H1 (cell line): ENCODE measurements around the gene TCF7L1. TPM values are rescaled to one million over a fixed set of nuclear protein-coding genes. Genes with fewer than 3 reads are reported as not detected.

Experiments
- RAD21 ChIP-seq, 2 experiments: IDR thresholded peaks in 1 of 2; conservative IDR thresholded peaks in 1 of 2; 2 replicates each; pipeline ENCODE4 v1.6.1; 2011; ENCODE audit warnings: low read depth in 2 of 2, low read length in 2 of 2, improper control_type of control experiment in 1 of 2, inconsistent platforms in 1 of 2, mild to moderate bottlenecking in 1 of 2, moderate library complexity in 1 of 2
- polyA plus RNA-seq, 7 experiments: library from polyadenylated mRNA; depleted of rRNA in 3 of 7; stranded (reverse) in 5 of 7; unstranded in 2 of 7; fragments of >200 nt in 5 of 7; fragments of 200-250 nt in 2 of 7; gene quantifications; 1 replicate in 5 of 7; 2 replicates in 1 of 7; 4 replicates in 1 of 7; pipeline versions ENCODE4 v1.2.1 to v1.2.3, GENCODE V29; 2011 to 2013; ENCODE audit warnings: missing spikeins in 2 of 7, mixed read lengths in 2 of 7
- total RNA-seq: library from RNA; stranded (reverse); fragmentation: NEBNext Ultra II Directional; extraction: Animal tissue kit (Norgen Biotek cat#: 25700); gene quantifications from 2 replicates; pipeline ENCODE4 v1.2.1, GENCODE V29; 2021

TCF7L1 gene
- total and polyA plus RNA-seq, 2 of the 8 experiments (the other 6 are each of a cell fraction or from before 2014, with no cell fraction given) = 27.5 to 108 TPM

- no peak for TF ChIP-seq RAD21 (IDR thresholded peaks at IDR 0.05 in 1 of 2, conservative IDR thresholded peaks at IDR 0.05 in 1 of 2; ENCODE audit: low read depth in 2 of 2, low read length in 2 of 2)
These were observed 80.2 kb downstream of the TCF7L1 start (continued) for GRCh38 chr2:85213404-85213803.
